HFF-Myc (cell line): ENCODE results near the gene SP2.

ENCODE experiments used
- DNase-seq: peaks from one replicate; pipeline ENCODE4 v3.0.0-alpha.2; 2011; ENCODE audit warnings: low read depth; ENCODE audit errors: extremely low read depth
- H3K4me3 ChIP-seq: replicated peaks from 2 replicates; pipeline ENCODE4 v1.5.1; 2011; ENCODE audit warnings: low read depth, mild to moderate bottlenecking, control low read depth, low read length
- TF ChIP-seq, protein P1 (sequence below): IDR thresholded peaks from 2 replicates; pipeline ENCODE4 v1.5.1; 2012; ENCODE audit warnings: mild to moderate bottlenecking, low read depth, low read length, control low read depth; ENCODE audit errors: missing control alignments

Gene SP2

DNA sequence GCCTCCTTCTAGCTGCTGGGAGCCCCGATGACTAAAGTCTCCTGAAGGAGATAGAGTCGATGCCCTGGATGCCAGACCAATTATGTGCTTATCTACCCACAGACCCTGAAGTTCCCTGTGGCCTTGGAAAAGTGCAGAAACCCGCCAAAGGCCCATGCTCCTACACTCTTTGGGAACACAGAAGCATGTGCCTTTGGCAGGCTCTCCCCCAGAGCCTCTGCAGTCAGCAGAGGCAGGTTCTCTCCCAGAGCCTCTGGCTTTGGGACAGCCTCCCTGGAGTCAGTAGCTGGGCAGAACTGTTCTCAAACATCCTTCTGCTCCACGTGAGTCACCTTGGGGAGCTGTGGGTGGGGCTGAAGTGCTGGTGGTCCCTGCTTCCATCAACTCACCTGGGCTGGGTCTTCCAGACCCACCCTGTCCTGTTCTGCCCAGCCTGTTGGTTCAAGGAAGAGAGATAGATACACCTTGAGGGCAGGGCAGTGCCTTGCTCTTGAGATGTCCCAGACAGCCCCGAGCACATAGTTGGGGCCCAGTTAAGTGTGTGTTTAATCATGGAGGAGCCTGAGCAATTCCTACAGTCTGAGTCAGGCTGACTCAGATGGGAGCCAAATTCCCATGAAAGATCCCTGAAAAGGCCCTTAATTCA lies 71.7 kb downstream of the SP2 start:
- TF ChIP-seq, protein P1, sequence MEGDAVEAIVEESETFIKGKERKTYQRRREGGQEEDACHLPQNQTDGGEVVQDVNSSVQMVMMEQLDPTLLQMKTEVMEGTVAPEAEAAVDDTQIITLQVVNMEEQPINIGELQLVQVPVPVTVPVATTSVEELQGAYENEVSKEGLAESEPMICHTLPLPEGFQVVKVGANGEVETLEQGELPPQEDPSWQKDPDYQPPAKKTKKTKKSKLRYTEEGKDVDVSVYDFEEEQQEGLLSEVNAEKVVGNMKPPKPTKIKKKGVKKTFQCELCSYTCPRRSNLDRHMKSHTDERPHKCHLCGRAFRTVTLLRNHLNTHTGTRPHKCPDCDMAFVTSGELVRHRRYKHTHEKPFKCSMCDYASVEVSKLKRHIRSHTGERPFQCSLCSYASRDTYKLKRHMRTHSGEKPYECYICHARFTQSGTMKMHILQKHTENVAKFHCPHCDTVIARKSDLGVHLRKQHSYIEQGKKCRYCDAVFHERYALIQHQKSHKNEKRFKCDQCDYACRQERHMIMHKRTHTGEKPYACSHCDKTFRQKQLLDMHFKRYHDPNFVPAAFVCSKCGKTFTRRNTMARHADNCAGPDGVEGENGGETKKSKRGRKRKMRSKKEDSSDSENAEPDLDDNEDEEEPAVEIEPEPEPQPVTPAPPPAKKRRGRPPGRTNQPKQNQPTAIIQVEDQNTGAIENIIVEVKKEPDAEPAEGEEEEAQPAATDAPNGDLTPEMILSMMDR = no peak
- no peak overlapping the region for H3K4me3 ChIP-seq
- no peak for DNase-seq

DNA sequence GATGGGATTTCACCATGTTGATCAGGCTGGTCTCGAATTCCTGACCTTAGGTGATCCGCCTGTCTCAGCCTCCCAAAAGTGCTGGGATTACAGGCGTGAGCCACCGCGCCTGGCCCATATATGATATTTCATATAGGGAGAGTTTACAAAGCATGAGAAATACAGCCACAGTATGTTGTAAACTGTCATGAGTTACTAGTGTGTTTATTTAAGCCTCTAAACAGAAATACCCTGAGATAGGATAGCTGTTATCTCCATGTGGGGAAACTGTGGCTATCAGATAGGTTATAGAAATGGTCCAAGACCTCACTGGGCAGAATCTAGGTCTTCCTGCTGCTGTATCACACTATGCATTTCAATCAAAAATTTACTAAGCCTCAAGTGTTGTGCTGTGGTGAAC lies 72.8 kb downstream of the SP2 start:
- DNase-seq = no peak
- no peak overlapping the region for H3K4me3 ChIP-seq
- TF ChIP-seq, protein P1 = no peak

- H3K4me3 ChIP-seq = peak overlapping the region; percentile 30
- DNase-seq = no peak
- TF ChIP-seq, protein P1 = no peak
Observed at GRCh38 chr17:47969930-47970724, 74.1 kb downstream of the SP2 start.

DNA sequence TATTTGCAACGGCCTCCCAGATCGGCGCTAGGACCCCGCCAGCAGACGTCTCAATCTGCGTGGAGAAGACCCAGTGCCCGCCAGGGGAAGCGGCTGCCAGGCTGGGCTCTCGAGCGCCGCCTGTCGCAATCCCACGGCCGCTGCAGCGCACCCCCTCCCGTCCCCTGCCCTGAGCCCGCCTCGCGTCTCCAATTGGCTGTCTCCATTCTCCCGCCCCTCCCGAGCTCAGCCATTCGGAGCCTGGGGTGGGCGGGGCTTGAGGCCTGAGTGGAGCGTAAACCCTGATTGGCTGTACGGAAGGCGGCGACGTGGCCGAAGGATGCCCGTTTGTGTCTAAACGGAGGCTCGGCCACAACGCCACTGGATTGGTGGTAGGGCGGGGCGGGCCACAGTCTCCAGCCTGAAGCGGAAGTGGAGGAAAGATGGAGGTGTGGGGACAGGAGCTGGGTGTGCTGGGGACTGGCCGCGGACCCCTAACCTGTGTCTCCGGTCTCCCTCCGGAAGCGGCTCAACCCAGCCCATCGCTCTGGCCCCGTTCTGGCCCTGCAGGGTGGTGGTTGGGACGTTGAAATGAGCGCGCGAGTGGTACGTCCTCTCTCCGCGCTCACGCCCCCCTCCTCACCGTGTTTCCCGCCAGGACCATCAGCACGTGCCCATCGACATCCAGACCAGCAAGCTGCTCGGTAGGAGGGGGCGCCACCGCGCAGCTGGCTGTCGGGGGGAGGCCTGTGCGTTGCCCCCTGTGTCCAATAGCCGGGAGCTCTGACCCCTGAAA lies 74.9 kb downstream of the SP2 start, which contains the start of gene CDK5RAP3:
CDK5RAP3 (plus strand) TSS at position 389 of the 775 bp plus-strand sequence; CDS start at position 423, 34 bp downstream.
- peak within 1 kb of the TSS; percentile 86 for H3K4me3 ChIP-seq

GRCh38 chr17:47973541-47973940 lies 77.5 kb downstream of the SP2 start:
- TF ChIP-seq, protein P1 = no peak
- H3K4me3 ChIP-seq = no peak overlapping the region
- no peak for DNase-seq

More for the DNA sequence above, 74.9 kb downstream of the SP2 start, which contains the start of gene CDK5RAP3:
- TF ChIP-seq, protein P1 = peak; percentile 89
- DNase-seq = peak; percentile 98

GRCh38 chr17:47975189-47975822 lies 79.3 kb downstream of the SP2 start:
- DNase-seq = no peak
- no peak overlapping the region for H3K4me3 ChIP-seq
- TF ChIP-seq, protein P1 = no peak
